ENCODE measurements around the gene EMILIN2. TPM values are rescaled to one million over a fixed set of nuclear protein-coding genes. Genes with fewer than 3 reads are reported as not detected.

Gene EMILIN2
- total RNA-seq, 2 experiments from 2014 or later: 0.15 to 1.4 TPM

- peak overlapping the region; percentile 92 for H3K27ac ChIP-seq (ENCODE audit: low read depth, low read length, poor library complexity, severe bottlenecking)
- CTCF ChIA-PET (ENCODE audit: unreplicated experiment): interaction anchor here (1.0 kb wide), 1 partner anchor 25 kb away, joined by 3 read pairs; no protein-coding TSS in a partner anchor
- DNase-seq (ENCODE audit: low spot score): no peak
- no peaks in the 10 kb centered on the region for H3K9me3 ChIP-seq (ENCODE audit: low read length)
- H3K79me2 ChIP-seq (ENCODE audit: insufficient read depth, low read depth, low read length): no peaks in the 10 kb centered on the region
- H3K4me1 ChIP-seq (ENCODE audit: insufficient read depth, low read length, poor library complexity, severe bottlenecking): peaks cover 31% of the 10 kb centered on the region
- H3K36me3 ChIP-seq (ENCODE audit: insufficient read depth, low read length): peaks cover 36% of the 10 kb centered on the region
- no peaks in the 10 kb centered on the region for H3K9me2 ChIP-seq (ENCODE audit: insufficient read depth, low read length)
- TF ChIP-seq CTCF (conservative IDR thresholded peaks at IDR 0.05; ENCODE audit: low read length) (no peak), EZH2phosphoT487 (IDR thresholded peaks at IDR 0.05; ENCODE audit: borderline replicate concordance, low read depth, low read length) (no peak)
- BruUV-seq (replicated peaks): no TSS peak
- H2AFZ ChIP-seq (ENCODE audit: low read length): no peak overlapping the region; the same call in 1 of the 2 replicates
- intact Hi-C loops (cut with micrococcal nuclease; ENCODE audit: unreplicated experiment): loop anchor here (5.0 kb wide), 1 partner anchor 331 kb away; the partner anchor contains the start of gene MYL12A
- no peaks in the 10 kb centered on the region for H4K20me1 ChIP-seq (ENCODE audit: insufficient read depth, low read length)
- H3K4me3 ChIP-seq (ENCODE audit: low read depth, low read length, poor library complexity, severe bottlenecking): peak overlapping the region; percentile 51
- POLR2A ChIA-PET: interaction anchor here (0.7 to 3.7 kb wide), 4 partner anchors 12 to 49 kb away, joined by 3 to 16 read pairs (median 4); no protein-coding TSS in a partner anchor
- H3K4me2 ChIP-seq (ENCODE audit: low read length): peak overlapping the region; percentile 72
Observed at GRCh38 chr18:2916184-2916583, 69.4 kb downstream of the EMILIN2 start.

GRCh38 chr18:2917259-2918047, 70.6 kb downstream of the EMILIN2 start:
- peak overlapping the region; percentile 44; the same call in 1 of the 2 replicates for H2AFZ ChIP-seq (ENCODE audit: low read length)
- no TSS peak for BruUV-seq (replicated peaks)
- H3K9me2 ChIP-seq (ENCODE audit: insufficient read depth, low read length): no peaks in the 10 kb centered on the region
- ChIA-PET CTCF (ENCODE audit: unreplicated experiment) (no interaction called here), POLR2A (interaction anchor here (0.6 to 3.7 kb wide), 13 partner anchors 10 to 836 kb away, joined by 3 to 16 read pairs (median 3); no protein-coding TSS in a partner anchor)
- H3K4me3 ChIP-seq (ENCODE audit: low read depth, low read length, poor library complexity, severe bottlenecking): peak overlapping the region; percentile 51
- intact Hi-C loops (cut with micrococcal nuclease; ENCODE audit: unreplicated experiment): loop anchor here (1.0 to 5.0 kb wide), 3 partner anchors 34 to 330 kb away; partner anchors contain the start of gene MYL12A
- no peaks in the 10 kb centered on the region for H4K20me1 ChIP-seq (ENCODE audit: insufficient read depth, low read length)
- peaks cover 31% of the 10 kb centered on the region for H3K4me1 ChIP-seq (ENCODE audit: insufficient read depth, low read length, poor library complexity, severe bottlenecking)
- H3K36me3 ChIP-seq (ENCODE audit: insufficient read depth, low read length): peaks cover 36% of the 10 kb centered on the region
- H3K27ac ChIP-seq (ENCODE audit: low read depth, low read length, poor library complexity, severe bottlenecking): peak overlapping the region; percentile 92
- peak overlapping the region; percentile 72 for H3K4me2 ChIP-seq (ENCODE audit: low read length)
- H3K79me2 ChIP-seq (ENCODE audit: insufficient read depth, low read depth, low read length): no peaks in the 10 kb centered on the region
- TF ChIP-seq CTCF (conservative IDR thresholded peaks at IDR 0.05; ENCODE audit: low read length) (no peak), EZH2phosphoT487 (IDR thresholded peaks at IDR 0.05; ENCODE audit: borderline replicate concordance, low read depth, low read length) (no peak)
- H3K9me3 ChIP-seq (ENCODE audit: low read length): no peaks in the 10 kb centered on the region
- DNase-seq (ENCODE audit: low spot score): peak; percentile 90
